Lower leg skin (tissue), 3 donors: ENCODE results near the gene SPECC1L.

Experiments
- CTCF ChIP-seq, 3 donors: fragments of 450-650 bp; IDR thresholded peaks; one replicate each; pipeline ENCODE4 v1.5.1; 2016; ENCODE audit warnings: antibody characterized with exemption in 3 of 3, mild to moderate bottlenecking in 3 of 3, moderate library complexity in 2 of 3
- POLR2A ChIP-seq, 2 donors: fragments of 450-650 bp; IDR thresholded peaks; one replicate each; pipeline ENCODE4 v1.6.1; 2016 to 2017; ENCODE audit warnings: antibody characterized with exemption in 2 of 2, mild to moderate bottlenecking in 1 of 2, moderate library complexity in 1 of 2

GRCh38 chr22:24400034-24400725, 129.5 kb downstream of the SPECC1L start:
- no peak for TF ChIP-seq CTCF (IDR thresholded peaks at IDR 0.05)
- no peak for TF ChIP-seq POLR2A (IDR thresholded peaks at IDR 0.05)
